Nephron (organoid): Measurements from ENCODE around the gene MBD6.

ENCODE experiments used
- H3K27ac Mint-ChIP-seq, 3 experiments: 2 replicates each; pipeline ENCODE4 v1.8.0; 2020; ENCODE audit warnings: mixed read lengths in 3 of 3, mild to moderate bottlenecking in 2 of 3, moderate library complexity in 1 of 3
- H3K27me3 Mint-ChIP-seq: 2 replicates; pipeline ENCODE4 v1.8.0; 2021; ENCODE audit warnings: low read depth, mild to moderate bottlenecking, moderate library complexity, mixed read lengths
- H3K36me3 Mint-ChIP-seq: 2 replicates; pipeline ENCODE4 v1.8.0; 2020; ENCODE audit warnings: low read depth, mixed read lengths
- H3K4me1 Mint-ChIP-seq: 2 replicates; pipeline ENCODE4 v1.8.0; 2020; ENCODE audit warnings: mixed read lengths
- H3K4me3 Mint-ChIP-seq, 3 experiments: 2 replicates each; pipeline ENCODE4 v1.8.0; 2020; ENCODE audit warnings: mild to moderate bottlenecking in 3 of 3, mixed read lengths in 3 of 3, moderate library complexity in 2 of 3
- H3K9me3 Mint-ChIP-seq: 2 replicates; pipeline ENCODE4 v1.8.0; 2020; ENCODE audit warnings: mixed read lengths
- TF ChIP-seq, protein P1 (sequence below), 3 experiments: fragments of 200-600 bp; sonication (generic); IDR thresholded peaks; one replicate each; pipeline ENCODE4 v1.5.0; 2021; ENCODE audit warnings: antibody characterized with exemption in 3 of 3; ENCODE audit not compliant: unreplicated experiment in 3 of 3

The MBD6 gene

GRCh38 chr12:57522011-57522886 is at the start of gene MBD6:
Gene MBD6, plus strand, starts transcription at chr12:57522824. Its CDS starts 1,480 bp downstream, at chr12:57524304.
- H3K4me1 Mint-ChIP-seq, result peaks cover 53% of the 10 kb centered on the region
- TF ChIP-seq, protein P1, sequence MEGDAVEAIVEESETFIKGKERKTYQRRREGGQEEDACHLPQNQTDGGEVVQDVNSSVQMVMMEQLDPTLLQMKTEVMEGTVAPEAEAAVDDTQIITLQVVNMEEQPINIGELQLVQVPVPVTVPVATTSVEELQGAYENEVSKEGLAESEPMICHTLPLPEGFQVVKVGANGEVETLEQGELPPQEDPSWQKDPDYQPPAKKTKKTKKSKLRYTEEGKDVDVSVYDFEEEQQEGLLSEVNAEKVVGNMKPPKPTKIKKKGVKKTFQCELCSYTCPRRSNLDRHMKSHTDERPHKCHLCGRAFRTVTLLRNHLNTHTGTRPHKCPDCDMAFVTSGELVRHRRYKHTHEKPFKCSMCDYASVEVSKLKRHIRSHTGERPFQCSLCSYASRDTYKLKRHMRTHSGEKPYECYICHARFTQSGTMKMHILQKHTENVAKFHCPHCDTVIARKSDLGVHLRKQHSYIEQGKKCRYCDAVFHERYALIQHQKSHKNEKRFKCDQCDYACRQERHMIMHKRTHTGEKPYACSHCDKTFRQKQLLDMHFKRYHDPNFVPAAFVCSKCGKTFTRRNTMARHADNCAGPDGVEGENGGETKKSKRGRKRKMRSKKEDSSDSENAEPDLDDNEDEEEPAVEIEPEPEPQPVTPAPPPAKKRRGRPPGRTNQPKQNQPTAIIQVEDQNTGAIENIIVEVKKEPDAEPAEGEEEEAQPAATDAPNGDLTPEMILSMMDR (IDR thresholded peaks at IDR 0.05; ENCODE audit: unreplicated experiment in 3 of 3), result no peak
- H3K9me3 Mint-ChIP-seq, result no peaks in the 10 kb centered on the region
- peak within 1 kb of the TSS; percentile 98 to 100 (median 99) for H3K4me3 Mint-ChIP-seq
- H3K36me3 Mint-ChIP-seq, result peaks cover 32% of the 10 kb centered on the region
- no peaks in the 10 kb centered on the region for H3K27me3 Mint-ChIP-seq
- H3K27ac Mint-ChIP-seq, result peak within 1 kb of the TSS; percentile 99 to 100 (median 99)

DNA sequence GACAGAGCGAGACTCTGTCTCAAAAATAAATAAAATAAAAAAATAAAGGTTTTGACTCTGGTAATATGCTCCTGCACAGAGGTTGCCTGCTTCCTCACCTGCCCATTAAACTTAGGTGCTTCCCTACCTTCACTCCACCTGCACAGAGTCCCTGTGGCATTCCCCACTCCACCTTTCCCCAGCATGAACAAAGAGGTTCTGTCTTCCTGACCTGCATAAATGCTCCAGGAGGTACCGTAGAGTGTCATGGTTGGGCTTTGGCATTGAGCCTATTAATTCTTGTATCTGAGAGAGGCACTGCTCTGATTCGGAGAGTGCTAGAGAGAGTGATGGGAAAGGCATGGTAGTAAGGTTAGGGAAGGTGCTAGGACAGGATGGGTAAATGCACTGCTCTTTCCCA is 49.2 kb upstream of the MBD6 start:
- Mint-ChIP-seq H3K4me3 (no peak overlapping the region), H3K36me3 (peaks cover 4% of the 10 kb centered on the region), H3K27ac (no peak overlapping the region), H3K9me3 (no peaks in the 10 kb centered on the region), H3K4me1 (peaks cover 22% of the 10 kb centered on the region), H3K27me3 (peaks cover 79% of the 10 kb centered on the region)
- TF ChIP-seq, protein P1 (IDR thresholded peaks at IDR 0.05; ENCODE audit: unreplicated experiment in 3 of 3), result no peak

GRCh38 chr12:57473886-57474285 is 48.7 kb upstream of the MBD6 start:
- H3K27me3 Mint-ChIP-seq, result peaks cover 83% of the 10 kb centered on the region

GRCh38 chr12:57474430-57474829 is 48.2 kb upstream of the MBD6 start:
- Mint-ChIP-seq H3K9me3 (no peaks in the 10 kb centered on the region), H3K36me3 (peaks cover 3% of the 10 kb centered on the region), H3K4me3 (peak overlapping the region; percentile 25 to 60 (median 27)), H3K27ac (no peak overlapping the region), H3K27me3 (peaks cover 85% of the 10 kb centered on the region), H3K4me1 (peaks cover 25% of the 10 kb centered on the region)
- TF ChIP-seq, protein P1 (IDR thresholded peaks at IDR 0.05; ENCODE audit: unreplicated experiment in 3 of 3), result no peak

More at GRCh38 chr12:57473886-57474285, 48.7 kb upstream of the MBD6 start:
- peaks cover 3% of the 10 kb centered on the region for H3K36me3 Mint-ChIP-seq
- H3K9me3 Mint-ChIP-seq, result no peaks in the 10 kb centered on the region
- no peak overlapping the region for H3K27ac Mint-ChIP-seq
- peaks cover 25% of the 10 kb centered on the region for H3K4me1 Mint-ChIP-seq
- TF ChIP-seq, protein P1 (IDR thresholded peaks at IDR 0.05; ENCODE audit: unreplicated experiment in 3 of 3), result no peak
- peak overlapping the region in 2 of 3 experiments; percentile 20 to 60 for H3K4me3 Mint-ChIP-seq

- Mint-ChIP-seq H3K36me3 (peaks cover 3% of the 10 kb centered on the region), H3K4me3 (peak overlapping the region; percentile 25 to 60 (median 27)), H3K9me3 (no peaks in the 10 kb centered on the region), H3K27me3 (peaks cover 89% of the 10 kb centered on the region), H3K4me1 (peaks cover 25% of the 10 kb centered on the region), H3K27ac (no peak overlapping the region)
- TF ChIP-seq, protein P1 (IDR thresholded peaks at IDR 0.05; ENCODE audit: unreplicated experiment in 3 of 3), result no peak
These were observed 47.8 kb upstream of the MBD6 start for GRCh38 chr12:57474862-57475261.
